PC-3 (cell line): ENCODE data around the gene VGF.

ENCODE experiments used
- EZH2 ChIP-seq: fragments of 300-600 bp; sonication (generic); IDR thresholded peaks from one replicate; pipeline ENCODE4 v1.6.1; 2017; ENCODE audit warnings: antibody characterized with exemption, mild to moderate bottlenecking, low read length; ENCODE audit not compliant: unreplicated experiment
- EZH2phosphoT487 ChIP-seq: fragments of 300-600 bp; sonication (generic); IDR thresholded peaks from 2 replicates; pipeline ENCODE4 v1.6.1; 2018; ENCODE audit warnings: mild to moderate bottlenecking, antibody characterized with exemption, low read length, borderline replicate concordance
- TF ChIP-seq, protein P1 (sequence below): fragments of 300-600 bp; sonication (generic); conservative IDR thresholded peaks from 2 replicates; pipeline ENCODE4 v1.5.1; 2017; ENCODE audit warnings: antibody characterized with exemption, low read depth, mild to moderate bottlenecking, low read length

DNA sequence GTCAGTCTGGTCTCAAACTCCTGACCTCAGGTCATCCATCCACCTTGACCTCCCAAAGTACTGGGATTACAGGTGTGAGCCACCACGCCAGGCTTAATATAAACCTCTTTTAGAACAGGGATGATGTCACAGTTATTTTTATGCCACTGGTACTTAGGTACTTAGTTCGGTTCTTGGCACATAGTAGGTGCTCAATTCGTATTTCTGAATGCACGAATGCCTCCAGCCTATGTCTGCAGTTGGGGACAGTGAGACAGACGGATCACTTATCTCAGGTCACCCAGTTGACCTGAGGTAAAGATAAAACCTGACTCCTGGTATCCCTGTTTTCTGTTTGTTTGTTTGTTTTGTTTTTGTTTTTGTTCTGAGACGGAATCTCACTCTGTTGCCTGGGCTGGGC is 20.8 kb upstream of the VGF start:
- TF ChIP-seq, protein P1, sequence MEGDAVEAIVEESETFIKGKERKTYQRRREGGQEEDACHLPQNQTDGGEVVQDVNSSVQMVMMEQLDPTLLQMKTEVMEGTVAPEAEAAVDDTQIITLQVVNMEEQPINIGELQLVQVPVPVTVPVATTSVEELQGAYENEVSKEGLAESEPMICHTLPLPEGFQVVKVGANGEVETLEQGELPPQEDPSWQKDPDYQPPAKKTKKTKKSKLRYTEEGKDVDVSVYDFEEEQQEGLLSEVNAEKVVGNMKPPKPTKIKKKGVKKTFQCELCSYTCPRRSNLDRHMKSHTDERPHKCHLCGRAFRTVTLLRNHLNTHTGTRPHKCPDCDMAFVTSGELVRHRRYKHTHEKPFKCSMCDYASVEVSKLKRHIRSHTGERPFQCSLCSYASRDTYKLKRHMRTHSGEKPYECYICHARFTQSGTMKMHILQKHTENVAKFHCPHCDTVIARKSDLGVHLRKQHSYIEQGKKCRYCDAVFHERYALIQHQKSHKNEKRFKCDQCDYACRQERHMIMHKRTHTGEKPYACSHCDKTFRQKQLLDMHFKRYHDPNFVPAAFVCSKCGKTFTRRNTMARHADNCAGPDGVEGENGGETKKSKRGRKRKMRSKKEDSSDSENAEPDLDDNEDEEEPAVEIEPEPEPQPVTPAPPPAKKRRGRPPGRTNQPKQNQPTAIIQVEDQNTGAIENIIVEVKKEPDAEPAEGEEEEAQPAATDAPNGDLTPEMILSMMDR = no peak
- TF ChIP-seq EZH2phosphoT487 (no peak), EZH2 (no peak)
